DOHH2 (cell line): Measurements from ENCODE around the gene TRAF2.
"Not testable (repeated sequence)": the region's sequence is repeated elsewhere in the genome, so short reads cannot be mapped to it uniquely, and the experiment has no call there.

ENCODE experiments used
- EZH2phosphoT487 ChIP-seq: fragments of 200-600 bp; sonication (generic); IDR thresholded peaks from 2 replicates; pipeline ENCODE4 v1.6.1; 2017; ENCODE audit warnings: borderline replicate concordance, mild to moderate bottlenecking, antibody characterized with exemption, low read length, moderate library complexity, mixed read lengths
- TF ChIP-seq, protein P1 (sequence below): fragments of 200-600 bp; sonication (generic); IDR thresholded peaks from one replicate; pipeline ENCODE4 v1.5.1; 2014; ENCODE audit warnings: antibody characterized with exemption, mild to moderate bottlenecking, low read depth, low read length; ENCODE audit not compliant: poor library complexity, severe bottlenecking

DNA sequence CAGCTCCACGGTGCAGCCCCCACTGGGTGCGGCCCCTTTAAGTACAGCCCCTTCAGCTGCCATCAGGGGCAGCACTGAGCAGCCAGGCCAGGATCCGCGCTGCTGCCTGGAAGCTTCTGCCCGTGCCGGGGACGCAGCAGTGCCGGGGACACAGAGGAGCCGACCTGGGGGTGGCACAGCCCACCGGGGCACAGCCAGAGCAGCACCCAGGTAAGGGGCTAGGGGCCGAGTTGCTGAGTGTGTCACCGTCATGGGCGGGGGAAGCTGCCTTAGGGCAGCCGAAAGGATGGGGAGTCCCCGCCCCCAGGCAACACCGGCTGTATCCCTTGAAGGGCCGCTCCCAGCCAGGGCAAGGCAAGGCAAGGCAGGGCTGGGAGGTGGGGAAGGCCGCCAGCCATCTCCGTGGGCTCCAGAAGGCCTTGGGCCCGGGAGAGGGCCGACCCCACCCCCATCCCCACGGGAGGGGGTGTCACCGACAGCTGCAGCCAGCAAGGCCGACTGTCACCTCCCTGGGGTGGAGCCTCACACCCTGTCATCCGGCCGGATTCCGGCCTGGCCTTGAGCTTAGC, 43.9 kb upstream of the TRAF2 start, which contains the start of gene AJM1:
- TF ChIP-seq, protein P1, sequence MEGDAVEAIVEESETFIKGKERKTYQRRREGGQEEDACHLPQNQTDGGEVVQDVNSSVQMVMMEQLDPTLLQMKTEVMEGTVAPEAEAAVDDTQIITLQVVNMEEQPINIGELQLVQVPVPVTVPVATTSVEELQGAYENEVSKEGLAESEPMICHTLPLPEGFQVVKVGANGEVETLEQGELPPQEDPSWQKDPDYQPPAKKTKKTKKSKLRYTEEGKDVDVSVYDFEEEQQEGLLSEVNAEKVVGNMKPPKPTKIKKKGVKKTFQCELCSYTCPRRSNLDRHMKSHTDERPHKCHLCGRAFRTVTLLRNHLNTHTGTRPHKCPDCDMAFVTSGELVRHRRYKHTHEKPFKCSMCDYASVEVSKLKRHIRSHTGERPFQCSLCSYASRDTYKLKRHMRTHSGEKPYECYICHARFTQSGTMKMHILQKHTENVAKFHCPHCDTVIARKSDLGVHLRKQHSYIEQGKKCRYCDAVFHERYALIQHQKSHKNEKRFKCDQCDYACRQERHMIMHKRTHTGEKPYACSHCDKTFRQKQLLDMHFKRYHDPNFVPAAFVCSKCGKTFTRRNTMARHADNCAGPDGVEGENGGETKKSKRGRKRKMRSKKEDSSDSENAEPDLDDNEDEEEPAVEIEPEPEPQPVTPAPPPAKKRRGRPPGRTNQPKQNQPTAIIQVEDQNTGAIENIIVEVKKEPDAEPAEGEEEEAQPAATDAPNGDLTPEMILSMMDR = peak; percentile 88
- TF ChIP-seq EZH2phosphoT487 = not testable (repeated sequence)
